ENCODE data around the gene DMAC2.
A peak's percentile ranks its signal among the peaks of the same experiment; 100 is the strongest.
"Not testable (repeated sequence)": the region's sequence is repeated elsewhere in the genome, so short reads cannot be mapped to it uniquely, and the experiment has no call there.

The DMAC2 gene

DNA sequence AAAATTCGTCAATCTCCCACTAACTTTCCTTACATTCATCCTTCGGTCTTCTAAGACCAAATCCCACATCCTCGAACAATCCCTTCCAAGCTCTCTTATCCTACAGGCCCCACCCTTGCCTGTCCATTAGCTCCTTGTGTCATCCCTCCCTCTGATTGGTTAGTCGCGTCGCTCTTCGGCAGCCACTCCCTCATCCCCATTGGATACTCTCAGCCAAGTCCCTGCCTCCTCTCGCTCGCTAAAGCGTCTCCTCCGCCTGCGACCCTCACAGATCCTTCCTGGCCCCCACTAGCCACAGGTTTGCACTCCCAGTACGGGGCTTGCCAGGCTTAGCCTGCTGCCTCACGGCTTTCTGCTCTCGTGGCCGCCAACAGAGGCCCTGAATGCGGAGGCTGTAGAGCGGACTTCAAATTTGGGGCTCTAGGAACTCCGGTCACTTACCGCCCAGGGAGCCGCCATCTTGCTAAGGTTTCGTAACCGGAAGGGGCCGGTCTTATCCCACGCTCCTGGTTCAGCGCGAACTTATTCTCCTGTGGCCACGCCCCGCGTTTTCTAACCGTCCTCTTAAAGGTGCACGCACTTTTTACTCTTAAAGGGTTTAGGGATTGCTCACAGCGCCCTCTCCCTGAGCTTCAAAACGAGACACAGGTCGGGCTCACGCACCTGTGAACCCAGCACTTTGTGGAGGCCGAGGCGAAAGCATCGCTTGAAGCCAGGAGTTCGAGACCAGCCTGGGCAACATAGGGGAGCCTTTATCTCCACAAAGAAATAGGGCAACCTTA, at the start of gene DMAC2:
TSS of gene DMAC2 (minus strand) at position 472 of the 782 bp plus-strand sequence. CDS start at position 459, 13 bp downstream.
- DNase-seq (ENCODE audit: low read depth in 2 of 2): peak; percentile 90 to 94

GRCh38 chr19:41486953-41487352, 47.2 kb upstream of the DMAC2 start:
- not testable (repeated sequence) for DNase-seq (ENCODE audit: low read depth in 2 of 2)

- no peak for DNase-seq (ENCODE audit: low read depth in 2 of 2)
Measured at GRCh38 chr19:41484822-41485221, 45.1 kb upstream of the DMAC2 start.

DNA sequence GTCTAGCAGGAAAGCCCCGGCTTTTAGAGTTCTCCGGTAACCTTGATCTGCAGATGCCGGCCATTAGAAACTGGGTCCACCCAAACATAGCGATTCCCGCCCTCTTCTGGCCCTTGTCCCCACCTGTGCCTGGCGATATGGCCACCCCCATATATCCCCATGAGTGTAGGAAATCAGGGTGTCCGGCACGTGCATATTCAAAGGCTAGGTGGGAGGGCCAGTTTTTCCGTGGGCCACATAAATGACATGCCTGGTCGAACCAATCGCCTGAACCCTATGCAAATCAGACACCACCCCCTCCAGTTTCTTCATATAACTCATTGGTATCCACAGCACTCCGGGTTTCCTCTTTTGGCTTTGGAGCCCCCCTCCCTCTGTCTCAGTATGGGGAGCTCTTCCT, 40.6 kb upstream of the DMAC2 start:
- DNase-seq (ENCODE audit: low read depth in 2 of 2): no peak

- DNase-seq (ENCODE audit: low read depth in 2 of 2): no peak
Measured at GRCh38 chr19:41479757-41480191, 40.1 kb upstream of the DMAC2 start.

DNA sequence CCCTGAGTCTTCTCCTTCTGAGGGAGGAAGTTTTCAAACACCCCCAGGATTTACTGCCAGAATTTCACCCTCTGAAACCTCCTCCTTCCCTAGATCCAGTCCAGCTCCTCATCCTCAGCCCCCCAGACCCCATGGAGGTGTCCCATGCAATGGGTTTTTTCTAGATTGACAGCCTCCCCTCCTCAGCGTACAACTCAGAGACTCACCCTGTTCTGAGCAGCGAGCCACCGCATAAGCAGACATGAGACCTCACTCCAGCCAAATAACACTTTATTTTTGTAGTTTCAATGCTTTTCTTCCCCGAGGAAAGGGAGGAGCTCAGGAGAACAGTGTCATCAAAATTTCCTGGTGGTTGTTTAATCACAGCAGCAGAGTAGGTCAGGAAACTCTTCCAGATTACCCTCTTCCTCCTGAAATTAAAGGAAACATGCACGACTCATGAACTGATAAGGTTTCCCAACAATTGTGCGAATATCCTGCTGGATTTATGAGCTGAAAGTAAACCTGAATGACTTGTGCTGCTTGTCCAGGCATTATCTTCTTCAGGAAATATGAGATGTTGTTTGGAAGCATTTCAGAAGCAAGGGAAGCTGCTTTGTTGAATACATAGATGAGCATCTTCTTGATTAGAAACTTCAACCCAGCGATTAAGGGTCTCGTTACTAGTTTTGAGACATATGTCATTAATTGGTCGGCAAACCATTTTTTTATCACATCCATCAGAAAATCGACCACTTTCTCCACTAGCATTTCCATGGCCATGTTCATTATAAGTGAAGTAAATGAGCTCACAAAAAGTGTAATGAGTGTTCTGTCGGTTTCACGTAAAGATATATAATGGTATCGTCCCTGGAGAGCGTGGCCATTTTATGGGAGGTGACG, 39.4 kb upstream of the DMAC2 start:
- no peak for DNase-seq (ENCODE audit: low read depth in 2 of 2)

GRCh38 chr19:41478171-41478570, 38.5 kb upstream of the DMAC2 start:
- DNase-seq (ENCODE audit: low read depth in 2 of 2): no peak

DNA sequence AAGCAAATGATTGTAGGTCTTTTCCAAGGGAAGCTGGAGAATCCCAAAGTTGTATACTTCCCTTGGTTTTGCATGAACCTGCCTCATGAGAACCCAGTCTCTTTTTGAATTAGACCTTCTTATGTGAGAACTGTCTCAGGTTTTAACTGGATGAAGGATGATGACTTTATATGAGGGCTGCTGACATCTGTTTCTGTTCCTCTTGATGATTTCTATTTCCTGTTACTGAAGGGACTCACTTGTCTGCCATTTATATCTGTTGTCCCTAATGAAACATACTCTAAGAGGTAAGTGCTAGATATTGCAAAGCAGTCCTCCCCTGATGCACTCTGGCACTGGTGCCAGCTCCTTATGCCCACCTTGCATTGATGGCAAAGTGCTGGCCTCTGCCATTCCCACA, 36.9 kb upstream of the DMAC2 start:
- DNase-seq (ENCODE audit: low read depth in 2 of 2): no peak

DNA sequence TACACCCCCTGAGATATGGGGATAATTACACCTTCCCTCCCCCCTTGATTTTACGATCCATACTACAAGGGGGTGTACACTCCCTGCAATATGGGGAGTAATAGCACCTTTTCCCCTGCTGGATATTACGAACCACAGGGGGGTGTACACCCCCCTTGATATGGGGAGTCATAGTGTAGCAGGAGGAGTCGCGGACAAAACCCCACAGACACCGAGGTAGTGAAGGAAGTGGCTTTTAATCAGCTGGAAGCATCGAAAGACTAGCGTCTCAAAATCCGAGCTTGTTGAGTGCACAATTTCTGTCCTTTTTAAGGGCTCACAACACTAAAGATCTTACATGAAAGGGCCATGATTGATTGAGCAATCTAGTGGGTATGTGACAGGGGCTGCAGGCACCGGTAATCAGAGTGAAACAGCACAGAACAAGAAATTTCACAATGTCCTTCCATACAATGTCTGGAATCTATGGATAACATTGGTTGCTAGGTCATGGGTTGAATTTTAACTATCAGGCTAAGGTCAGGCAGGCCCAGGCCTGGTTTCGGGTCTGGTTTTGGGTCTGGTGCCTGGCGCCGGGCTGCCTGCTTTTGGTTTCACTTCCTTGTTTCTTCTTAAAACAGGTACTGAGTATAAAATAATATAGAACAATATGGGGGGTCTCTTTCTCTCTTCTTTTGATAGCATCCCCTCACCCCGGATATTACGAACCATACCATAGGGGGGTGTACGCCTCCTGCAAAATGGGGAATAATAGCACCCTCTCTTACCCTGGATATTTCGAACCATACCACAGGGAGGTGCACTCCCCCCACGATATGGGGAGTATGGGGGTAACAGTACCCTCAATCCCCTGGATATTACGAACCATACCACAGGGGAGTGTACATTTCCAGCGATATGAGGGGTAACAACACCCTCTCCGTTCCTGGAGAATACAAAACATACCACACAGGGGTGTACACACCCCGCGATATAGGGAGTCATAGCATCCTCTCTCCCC, 23.8 kb upstream of the DMAC2 start:
- DNase-seq (ENCODE audit: low read depth in 2 of 2): not testable (repeated sequence)

DNA sequence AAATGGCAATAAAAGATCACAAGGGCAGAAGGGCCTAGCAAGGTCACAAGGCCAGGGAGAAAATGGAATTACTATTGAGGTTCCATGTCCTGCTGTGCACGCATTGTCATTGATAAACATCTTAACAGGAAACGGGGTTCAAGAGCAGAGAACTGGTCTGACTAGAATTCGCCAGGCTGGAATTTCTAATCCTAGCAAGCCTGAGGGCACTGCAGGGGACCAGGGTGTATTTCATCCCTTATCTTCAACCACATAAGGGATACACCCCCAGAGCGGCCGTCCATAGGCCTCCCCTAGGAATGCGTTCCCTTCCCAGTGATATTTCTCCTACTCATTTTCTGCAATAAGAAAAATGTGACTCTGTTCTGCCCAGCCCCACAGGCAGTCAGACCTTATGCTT, 22.8 kb upstream of the DMAC2 start:
- no peak for DNase-seq (ENCODE audit: low read depth in 2 of 2)

- DNase-seq (ENCODE audit: low read depth in 2 of 2): no peak
Measured at GRCh38 chr19:41457241-41457640, 17.5 kb upstream of the DMAC2 start.

DNA sequence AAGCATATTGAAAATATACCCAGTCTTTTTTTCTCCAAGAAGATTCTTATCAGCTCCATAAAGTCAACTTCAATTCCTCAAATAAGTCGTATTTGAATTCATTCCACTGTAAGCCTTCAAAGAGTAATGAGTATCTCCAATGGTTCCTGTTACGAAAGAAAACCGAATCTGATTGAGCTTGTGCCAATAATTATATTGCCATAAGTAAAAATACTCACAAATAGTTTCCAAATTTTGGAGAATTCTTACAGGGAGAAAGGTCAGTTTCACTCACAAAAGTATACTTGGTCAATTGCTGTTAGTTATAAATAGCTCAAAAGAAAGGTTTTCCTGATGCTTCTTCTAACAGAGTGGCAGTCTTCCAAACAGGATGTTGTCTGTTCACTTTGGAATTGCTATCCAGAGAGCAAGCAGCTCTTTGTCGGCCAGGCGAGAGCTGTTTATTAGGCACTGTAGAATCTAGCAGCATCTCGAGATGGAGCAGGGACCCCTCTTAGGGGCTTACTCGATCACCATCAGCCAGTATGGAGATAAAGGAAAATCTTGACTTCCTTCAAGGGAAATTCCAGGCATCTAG, 16.7 kb upstream of the DMAC2 start:
- DNase-seq (ENCODE audit: low read depth in 2 of 2): no peak

- no peak for DNase-seq (ENCODE audit: low read depth in 2 of 2)
Measured at GRCh38 chr19:41455936-41456335, 16.2 kb upstream of the DMAC2 start.

DNA sequence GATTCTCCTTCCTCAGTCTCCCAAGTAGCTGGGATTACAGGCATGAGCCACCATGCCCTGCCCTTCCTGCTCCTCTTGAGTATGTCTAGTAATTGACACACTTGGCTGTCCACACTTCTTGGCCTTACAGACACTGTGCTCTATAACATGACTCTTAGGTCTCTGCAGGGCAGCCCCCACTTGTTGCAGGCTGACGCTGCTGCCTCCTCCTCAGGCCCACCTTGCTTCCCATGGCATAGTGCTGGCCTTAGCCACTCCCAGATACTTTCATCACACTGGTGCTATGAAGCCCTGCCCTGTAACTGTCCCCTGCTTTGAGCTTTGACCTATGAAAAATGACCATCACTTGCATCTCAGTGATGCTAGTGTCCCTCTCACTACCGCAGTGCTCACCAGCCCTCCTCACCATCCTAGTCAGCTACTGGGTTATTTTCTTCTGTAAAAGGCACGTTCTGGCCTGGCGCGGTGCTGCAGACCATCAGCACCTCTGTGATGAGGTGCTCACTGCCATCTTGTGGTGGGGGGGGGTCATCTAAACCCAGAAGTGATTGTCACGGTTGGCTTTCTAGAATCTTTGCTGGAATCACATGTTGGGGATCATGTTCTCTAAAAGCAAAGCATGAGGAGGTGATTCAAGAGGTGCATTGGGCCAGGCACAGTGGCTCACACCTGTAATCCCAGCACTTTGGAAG, 13.0 kb upstream of the DMAC2 start:
- DNase-seq (ENCODE audit: low read depth in 2 of 2): no peak

GRCh38 chr19:41449865-41450178, 10.1 kb upstream of the DMAC2 start:
- DNase-seq (ENCODE audit: low read depth in 2 of 2): no peak

GRCh38 chr19:41449079-41449864, 9.6 kb upstream of the DMAC2 start:
- peak; percentile 47 for DNase-seq (ENCODE audit: low read depth in 2 of 2)

- DNase-seq (ENCODE audit: low read depth in 2 of 2): no peak
Measured at GRCh38 chr19:41447732-41448332, 8.1 kb upstream of the DMAC2 start.

DNA sequence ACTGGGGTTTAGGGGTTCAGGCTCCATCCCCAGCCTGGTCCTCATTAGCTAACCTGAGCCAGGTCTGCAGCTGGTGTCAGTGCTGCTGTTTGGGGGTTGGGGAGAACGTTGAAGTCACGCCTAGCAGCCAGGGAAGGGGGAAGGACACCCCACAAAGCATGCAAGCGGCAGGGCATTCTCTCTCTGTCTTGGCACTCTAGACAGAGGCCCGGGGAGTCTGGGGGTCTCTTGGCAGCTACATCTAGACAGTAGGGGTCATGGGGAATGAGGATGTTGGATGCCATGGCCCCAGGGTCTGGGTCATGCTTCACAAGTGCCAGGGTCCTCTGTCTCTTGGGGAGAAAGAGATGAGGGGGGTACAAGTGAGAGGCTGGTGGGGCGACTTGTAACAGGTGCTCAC, 5.9 kb upstream of the DMAC2 start:
- no peak for DNase-seq (ENCODE audit: low read depth in 2 of 2)

DNA sequence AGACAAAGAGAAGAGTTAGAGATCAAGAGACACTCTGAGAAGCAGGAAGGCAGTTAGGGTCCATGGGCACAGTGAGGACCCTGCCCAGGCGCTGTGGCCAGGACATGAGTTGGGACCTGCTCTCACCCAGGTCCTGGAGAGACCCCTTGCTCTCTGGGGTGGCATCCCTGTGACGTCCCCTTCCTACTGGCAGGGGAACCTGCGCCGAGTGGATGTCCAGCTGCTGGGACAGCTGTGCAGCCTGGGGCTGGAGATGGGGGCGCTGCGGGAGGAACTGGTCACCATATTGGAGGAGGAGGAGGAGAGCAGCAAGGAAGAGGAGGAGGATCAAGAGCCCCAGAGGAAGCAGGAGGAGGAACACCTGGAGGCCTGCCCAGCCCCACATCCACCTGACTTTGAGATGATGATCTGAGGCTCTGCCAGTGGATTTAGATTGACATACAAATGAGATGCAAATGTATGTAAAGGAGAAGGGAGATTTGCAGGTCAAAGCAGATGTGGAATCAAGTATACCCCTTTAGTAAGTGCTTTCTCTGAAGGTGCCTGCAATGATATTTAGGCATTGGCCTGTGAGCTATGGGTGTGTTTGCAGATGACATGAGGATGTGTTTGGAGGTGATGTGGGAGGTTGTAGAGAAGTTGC, 4.2 kb upstream of the DMAC2 start:
- DNase-seq (ENCODE audit: low read depth in 2 of 2): no peak
